ENCODE data around the gene CHID1. TPM values are rescaled to one million over a fixed set of nuclear protein-coding genes. Genes with fewer than 3 reads are reported as not detected.
A peak's percentile ranks its signal among the peaks of the same experiment; 100 is the strongest.

CHID1 gene
- total RNA-seq, 2 experiments from 2014 or later: 73.1 to 81.6 TPM

DNA sequence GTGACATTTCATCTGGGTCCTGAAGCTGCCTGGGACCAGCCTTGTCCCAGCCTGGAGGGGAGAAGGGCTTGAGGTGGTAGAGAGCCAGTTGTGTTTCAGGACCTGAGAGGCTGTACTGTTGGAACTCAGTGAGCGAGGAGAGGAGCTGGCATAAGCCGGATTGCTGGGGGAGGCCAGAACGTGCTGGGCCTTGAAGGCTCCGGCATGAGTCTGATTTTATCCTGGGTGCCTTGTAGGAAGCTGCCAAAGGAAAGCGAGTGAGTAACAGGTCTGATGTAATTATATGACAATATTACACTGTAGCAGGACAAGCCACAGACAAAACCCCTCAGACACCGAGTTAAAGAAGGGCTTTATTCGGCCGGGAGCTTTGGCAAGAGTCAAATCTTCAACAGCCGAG, 32.2 kb upstream of the CHID1 start:
- Mint-ChIP-seq H3K4me3 (peak overlapping the region; percentile 12), H3K36me3 (peaks cover 9% of the 10 kb centered on the region), H3K27me3 (no peaks in the 10 kb centered on the region), H3K27ac (peak overlapping the region; percentile 50), H3K4me1 (peaks cover 38% of the 10 kb centered on the region), H3K9me3 (peaks cover 1% of the 10 kb centered on the region)
- no peak for DNase-seq

DNA sequence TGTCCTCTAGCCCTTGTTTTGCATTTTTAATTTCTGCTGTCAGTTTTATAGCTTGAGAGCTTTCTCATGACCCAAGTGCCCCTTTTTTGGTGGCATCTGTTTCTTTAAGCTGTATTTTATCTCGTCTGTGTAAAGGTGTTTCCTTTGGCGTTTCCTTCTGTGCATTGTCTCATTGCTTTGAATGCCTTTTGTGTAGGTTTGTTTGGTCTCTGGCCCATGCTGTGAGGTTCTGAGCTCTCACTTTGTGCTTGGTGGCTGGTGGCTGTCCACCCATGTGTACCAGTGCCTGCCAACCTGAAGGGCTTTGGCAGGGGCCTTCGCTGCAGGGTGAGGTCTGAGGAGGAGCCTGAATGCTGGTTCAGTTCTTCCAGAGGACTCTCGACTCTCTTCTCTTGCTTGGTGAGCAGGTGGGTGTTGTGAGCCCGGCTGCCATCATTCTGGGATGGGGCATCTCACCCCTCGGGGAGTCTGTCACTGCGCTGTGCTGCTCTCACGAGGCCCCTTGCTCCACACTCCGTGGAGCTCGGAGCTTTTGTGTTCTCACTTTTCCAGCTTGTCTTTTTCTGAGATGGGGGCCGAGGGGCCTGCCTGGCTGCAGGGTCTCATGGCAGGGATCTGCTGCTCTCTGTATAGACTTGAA, 30.0 kb upstream of the CHID1 start:
- no peaks in the 10 kb centered on the region for H3K9me3 Mint-ChIP-seq
- peaks cover 50% of the 10 kb centered on the region for H3K4me1 Mint-ChIP-seq
- H3K4me3 Mint-ChIP-seq: peak overlapping the region; percentile 52

DNA sequence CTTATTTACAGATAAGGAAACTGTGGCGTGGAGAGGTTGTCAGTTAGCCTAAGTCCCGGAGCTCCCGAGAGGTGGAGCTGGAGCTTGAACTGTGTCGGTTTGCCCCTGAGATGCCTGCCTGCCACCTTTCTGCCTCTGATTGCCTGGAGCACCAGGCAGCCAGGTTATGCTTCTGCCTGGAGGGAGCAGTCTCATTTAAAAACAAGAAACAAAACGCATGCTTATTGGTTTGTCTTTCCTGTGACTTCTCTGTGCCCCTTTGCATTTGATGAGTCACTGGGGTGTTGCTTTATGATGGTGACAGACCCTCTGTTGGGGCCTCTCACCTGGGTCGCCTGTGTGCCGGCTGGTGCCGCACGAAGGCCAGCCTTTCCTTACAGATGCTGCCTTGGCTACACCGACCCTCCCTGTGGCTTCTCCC, 27.2 kb upstream of the CHID1 start:
- Mint-ChIP-seq H3K36me3 (peaks cover 2% of the 10 kb centered on the region), H3K4me1 (peaks cover 63% of the 10 kb centered on the region), H3K27me3 (no peaks in the 10 kb centered on the region), H3K4me3 (no peak overlapping the region), H3K9me3 (no peaks in the 10 kb centered on the region), H3K27ac (peak overlapping the region; percentile 54)
- peak; percentile 16 for DNase-seq

More for the DNA sequence above, 30.0 kb upstream of the CHID1 start:
- H3K27me3 Mint-ChIP-seq: no peaks in the 10 kb centered on the region
- DNase-seq: no peak
- peaks cover 4% of the 10 kb centered on the region for H3K36me3 Mint-ChIP-seq
- H3K27ac Mint-ChIP-seq: peak overlapping the region; percentile 71

GRCh38 chr11:936199-936598, 25.6 kb upstream of the CHID1 start:
- Mint-ChIP-seq H3K9me3 (no peaks in the 10 kb centered on the region), H3K4me1 (peaks cover 62% of the 10 kb centered on the region)

GRCh38 chr11:934527-934926, 23.9 kb upstream of the CHID1 start:
- DNase-seq: no peak
- H3K36me3 Mint-ChIP-seq: peaks cover 2% of the 10 kb centered on the region
- H3K4me1 Mint-ChIP-seq: peaks cover 53% of the 10 kb centered on the region
- no peak overlapping the region for H3K27ac Mint-ChIP-seq
- H3K27me3 Mint-ChIP-seq: no peaks in the 10 kb centered on the region
- H3K4me3 Mint-ChIP-seq: no peak overlapping the region
- no peaks in the 10 kb centered on the region for H3K9me3 Mint-ChIP-seq

More at GRCh38 chr11:936199-936598, 25.6 kb upstream of the CHID1 start:
- H3K36me3 Mint-ChIP-seq: peaks cover 2% of the 10 kb centered on the region
- H3K27ac Mint-ChIP-seq: no peak overlapping the region
- DNase-seq: no peak
- no peaks in the 10 kb centered on the region for H3K27me3 Mint-ChIP-seq
- H3K4me3 Mint-ChIP-seq: no peak overlapping the region

DNA sequence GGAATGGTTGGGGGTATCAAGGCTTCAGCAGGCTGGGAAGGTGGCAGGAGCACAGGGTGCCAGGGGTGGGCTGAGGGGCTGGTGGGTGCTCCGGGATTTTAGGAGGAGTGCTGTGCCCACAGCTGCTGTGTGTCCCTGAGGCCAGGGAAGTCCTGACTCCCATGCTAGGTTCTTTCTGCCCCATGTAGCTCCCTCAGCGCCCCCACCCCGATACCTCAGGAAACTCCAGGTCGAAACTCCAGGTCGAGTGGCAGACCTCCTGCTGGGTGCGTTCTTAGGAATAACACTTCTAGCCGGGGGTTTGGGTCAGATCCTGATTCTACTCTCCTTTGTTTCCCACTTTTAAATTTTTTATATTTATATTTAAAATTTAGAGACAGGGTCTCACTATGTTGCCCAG, 23.3 kb upstream of the CHID1 start:
- Mint-ChIP-seq H3K4me1 (peaks cover 52% of the 10 kb centered on the region), H3K27me3 (no peaks in the 10 kb centered on the region), H3K9me3 (no peaks in the 10 kb centered on the region), H3K27ac (no peak overlapping the region), H3K36me3 (peaks cover 2% of the 10 kb centered on the region), H3K4me3 (no peak overlapping the region)
- no peak for DNase-seq

DNA sequence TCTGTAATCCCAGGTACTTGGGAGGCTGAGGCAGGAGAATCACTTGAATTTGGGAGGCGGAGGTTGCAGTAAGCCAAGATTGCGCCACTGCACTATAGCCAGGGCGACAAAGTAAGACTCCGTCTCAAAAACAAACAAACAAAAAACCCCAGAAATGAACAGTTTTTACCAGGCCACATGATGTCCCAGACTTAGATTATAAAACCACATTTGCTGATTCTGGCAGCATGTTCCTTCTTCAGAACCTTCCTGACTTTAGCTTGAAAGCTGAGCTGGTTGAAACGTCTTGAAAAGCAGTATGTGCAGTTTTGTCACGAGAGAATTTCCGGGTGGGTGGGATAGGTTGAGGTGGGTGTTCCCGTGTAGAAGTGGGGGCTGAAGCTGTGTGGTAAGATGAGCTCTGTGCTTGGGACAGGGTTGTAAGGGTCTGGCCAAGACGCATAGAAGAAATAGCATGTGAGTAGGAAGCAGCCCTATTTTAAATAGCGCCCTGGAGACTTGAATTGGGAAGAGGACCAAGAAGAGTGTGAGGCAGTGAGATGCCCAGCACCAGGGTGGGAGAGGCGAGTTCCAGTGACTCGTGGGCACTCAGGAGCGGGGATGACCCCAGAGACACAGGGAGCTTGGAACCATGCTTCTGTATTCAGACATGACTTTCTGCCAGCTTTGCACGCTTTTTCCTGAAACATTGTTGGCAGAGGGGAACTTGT, 22.7 kb upstream of the CHID1 start:
- H3K27ac Mint-ChIP-seq: peak overlapping the region; percentile 9
- no peaks in the 10 kb centered on the region for H3K27me3 Mint-ChIP-seq
- no peak for DNase-seq
- no peaks in the 10 kb centered on the region for H3K9me3 Mint-ChIP-seq
- no peak overlapping the region for H3K4me3 Mint-ChIP-seq
- H3K36me3 Mint-ChIP-seq: peaks cover 2% of the 10 kb centered on the region
- peaks cover 55% of the 10 kb centered on the region for H3K4me1 Mint-ChIP-seq

DNA sequence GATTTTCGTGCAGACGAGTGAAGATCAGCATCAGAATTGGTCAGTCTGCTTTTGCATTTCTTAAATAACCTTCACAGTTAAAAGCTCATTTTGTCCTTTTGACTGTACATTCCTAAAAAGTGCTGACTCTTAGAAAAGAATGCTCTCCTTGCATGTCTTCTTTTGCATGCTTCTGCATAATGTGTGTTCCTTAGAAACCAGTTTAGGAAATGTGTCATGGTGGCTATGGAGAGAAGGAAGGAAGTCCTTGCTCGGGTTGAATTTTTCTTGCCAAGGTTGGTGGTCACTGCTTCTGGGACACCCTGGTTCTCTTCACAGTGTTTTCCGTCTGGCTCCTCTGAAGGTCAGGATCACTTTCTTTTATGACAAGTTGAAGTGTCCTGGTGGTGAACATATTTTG, 21.8 kb upstream of the CHID1 start:
- no peak for DNase-seq
- peaks cover 55% of the 10 kb centered on the region for H3K4me1 Mint-ChIP-seq
- H3K27me3 Mint-ChIP-seq: no peaks in the 10 kb centered on the region
- H3K27ac Mint-ChIP-seq: no peak overlapping the region
- H3K9me3 Mint-ChIP-seq: no peaks in the 10 kb centered on the region
- no peak overlapping the region for H3K4me3 Mint-ChIP-seq
- no peaks in the 10 kb centered on the region for H3K36me3 Mint-ChIP-seq

- Mint-ChIP-seq H3K36me3 (peaks cover 5% of the 10 kb centered on the region), H3K4me1 (peaks cover 57% of the 10 kb centered on the region), H3K9me3 (no peaks in the 10 kb centered on the region), H3K27ac (no peak overlapping the region), H3K4me3 (no peak overlapping the region), H3K27me3 (no peaks in the 10 kb centered on the region)
- DNase-seq: no peak
These were observed 20.8 kb upstream of the CHID1 start for GRCh38 chr11:931385-931784.

DNA sequence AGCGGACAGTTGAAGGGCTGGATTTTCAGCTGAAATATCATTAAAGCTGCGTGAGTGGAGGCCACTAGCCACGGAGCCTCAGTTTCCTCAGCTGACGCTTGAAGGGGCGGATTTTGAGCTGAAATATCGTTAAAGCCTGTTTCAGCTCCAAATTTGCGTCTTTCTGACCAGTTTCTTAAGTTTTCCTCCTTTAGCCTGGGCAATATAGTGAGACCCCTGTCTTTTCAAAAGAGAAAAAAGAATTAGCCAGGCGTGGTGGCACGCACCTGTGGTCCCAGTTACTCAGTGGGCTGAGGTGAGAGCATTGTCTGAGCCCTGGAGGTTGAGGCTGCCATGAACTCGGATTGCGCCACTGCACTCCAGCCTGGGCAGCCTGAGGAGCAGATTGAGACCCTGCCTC, 18.8 kb upstream of the CHID1 start:
- Mint-ChIP-seq H3K9me3 (no peaks in the 10 kb centered on the region), H3K27ac (no peak overlapping the region), H3K4me1 (peaks cover 54% of the 10 kb centered on the region), H3K27me3 (no peaks in the 10 kb centered on the region), H3K36me3 (peaks cover 5% of the 10 kb centered on the region), H3K4me3 (no peak overlapping the region)
- no peak for DNase-seq

- peaks cover 51% of the 10 kb centered on the region for H3K4me1 Mint-ChIP-seq
- H3K4me3 Mint-ChIP-seq: peak overlapping the region; percentile 29
- H3K36me3 Mint-ChIP-seq: peaks cover 5% of the 10 kb centered on the region
These were observed 18.2 kb upstream of the CHID1 start for GRCh38 chr11:928786-929185.

GRCh38 chr11:927871-928270, 17.3 kb upstream of the CHID1 start:
- no peaks in the 10 kb centered on the region for H3K27me3 Mint-ChIP-seq
- DNase-seq: peak; percentile 29
- H3K36me3 Mint-ChIP-seq: peaks cover 5% of the 10 kb centered on the region
- H3K4me3 Mint-ChIP-seq: peak overlapping the region; percentile 85
- peaks cover 41% of the 10 kb centered on the region for H3K4me1 Mint-ChIP-seq
- peak overlapping the region; percentile 16 for H3K27ac Mint-ChIP-seq
- H3K9me3 Mint-ChIP-seq: no peaks in the 10 kb centered on the region

More at GRCh38 chr11:928786-929185, 18.2 kb upstream of the CHID1 start:
- H3K27me3 Mint-ChIP-seq: no peaks in the 10 kb centered on the region
- no peak for DNase-seq
- no peak overlapping the region for H3K27ac Mint-ChIP-seq
- no peaks in the 10 kb centered on the region for H3K9me3 Mint-ChIP-seq

DNA sequence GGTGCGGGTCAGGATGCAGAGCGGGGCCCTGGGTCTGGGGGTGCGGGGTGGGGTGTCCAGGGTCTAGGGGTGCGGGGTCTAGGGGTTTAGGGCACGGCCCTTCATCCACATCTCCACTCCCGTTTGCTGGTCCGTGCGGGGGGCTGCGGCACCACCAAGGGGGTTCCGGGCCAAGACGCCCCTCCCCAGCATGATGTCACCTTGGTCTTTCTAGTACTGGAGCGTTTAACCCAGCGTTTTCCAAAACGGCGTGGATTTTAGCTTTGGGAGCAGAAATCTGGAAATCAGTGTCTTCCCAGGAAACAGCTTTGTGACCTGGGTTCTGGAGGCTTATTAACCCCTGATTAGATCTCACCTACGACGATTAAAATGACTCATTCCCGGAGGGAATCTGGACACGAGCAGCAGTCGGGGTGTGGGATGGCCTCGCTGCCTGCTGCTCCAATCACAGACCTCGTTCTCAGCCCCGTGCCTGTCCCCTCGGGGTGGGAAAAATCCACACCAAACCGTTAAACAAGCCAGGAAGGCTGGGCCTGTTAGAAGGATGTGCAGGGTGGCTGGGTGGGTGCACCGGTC, 15.8 kb upstream of the CHID1 start:
- H3K27ac Mint-ChIP-seq: peak overlapping the region; percentile 78
- H3K36me3 Mint-ChIP-seq: peaks cover 5% of the 10 kb centered on the region
- no peak for DNase-seq
- no peaks in the 10 kb centered on the region for H3K9me3 Mint-ChIP-seq
- peak overlapping the region; percentile 85 for H3K4me3 Mint-ChIP-seq
- H3K4me1 Mint-ChIP-seq: peaks cover 36% of the 10 kb centered on the region
- no peaks in the 10 kb centered on the region for H3K27me3 Mint-ChIP-seq

DNA sequence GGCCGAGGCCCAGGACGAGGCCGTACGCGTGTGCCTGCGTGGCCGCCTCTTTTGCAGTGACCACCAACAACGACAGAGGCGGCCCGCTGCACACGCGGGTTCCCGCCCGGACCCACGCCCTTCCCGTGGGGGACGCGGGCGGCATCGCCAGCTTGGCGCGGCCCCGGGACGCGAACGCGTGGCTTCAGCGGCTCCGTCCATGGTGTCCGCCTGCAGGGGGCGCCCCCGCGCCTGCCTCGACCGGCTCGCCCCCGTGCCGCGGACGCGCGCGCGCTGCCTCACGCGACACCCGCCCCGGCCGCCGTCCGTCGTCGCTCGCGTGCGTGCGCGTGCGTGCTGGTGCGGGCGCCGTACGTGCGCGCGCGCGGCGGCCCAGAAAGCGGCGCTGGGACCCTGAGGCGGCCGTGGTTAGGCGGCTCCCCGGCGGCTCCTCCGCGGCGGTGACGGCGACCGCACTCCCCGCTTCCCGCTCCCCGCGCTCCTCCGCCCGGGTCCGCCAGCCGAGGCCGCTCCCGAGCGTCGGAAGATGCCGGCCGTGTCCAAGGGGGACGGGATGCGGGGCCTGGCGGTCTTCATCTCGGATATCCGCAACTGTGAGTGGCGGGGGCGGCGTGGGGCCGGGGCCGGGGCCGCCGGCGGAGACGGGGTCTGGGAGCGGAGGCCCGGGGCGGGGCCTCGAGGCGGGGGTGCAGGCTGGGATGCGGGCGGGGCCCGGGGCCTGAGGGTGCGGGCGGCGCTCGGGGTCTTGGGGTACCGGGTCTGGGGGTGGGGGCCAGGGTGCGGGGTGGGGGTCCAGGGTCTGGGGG, 15.1 kb upstream of the CHID1 start, which contains the start of gene AP2A2:
TSS of gene AP2A2 (plus strand) at position 375 of the 806 bp plus-strand sequence. CDS start at position 527, 152 bp downstream.
- Mint-ChIP-seq H3K36me3 (peaks cover 5% of the 10 kb centered on the region), H3K27ac (peak within 1 kb of the TSS; percentile 78), H3K4me3 (peak within 1 kb of the TSS; percentile 85), H3K9me3 (no peaks in the 10 kb centered on the region), H3K27me3 (no peaks in the 10 kb centered on the region), H3K4me1 (peaks cover 28% of the 10 kb centered on the region)
- peak; percentile 97 for DNase-seq

DNA sequence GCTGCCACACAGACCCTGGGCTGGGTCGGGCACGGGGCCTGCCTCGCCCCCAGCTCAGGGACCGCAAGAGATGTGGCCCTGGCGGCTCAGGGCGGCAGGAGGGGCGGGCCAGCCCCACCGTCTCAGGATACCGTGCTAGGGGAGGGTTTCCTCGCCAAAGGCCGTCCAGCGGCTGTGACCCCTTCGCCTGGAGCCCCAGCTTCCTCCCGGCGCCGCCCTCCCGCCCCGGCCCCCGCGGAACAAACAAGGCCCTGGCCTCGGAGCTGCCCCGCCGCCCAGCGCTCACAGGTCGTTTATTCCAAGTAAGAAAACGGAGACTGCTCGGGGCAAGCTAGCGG, 14.5 kb upstream of the CHID1 start:
- no peak for DNase-seq
- Mint-ChIP-seq H3K36me3 (peaks cover 5% of the 10 kb centered on the region), H3K27ac (no peak overlapping the region)

More for the DNA sequence above, 14.5 kb upstream of the CHID1 start:
- H3K4me1 Mint-ChIP-seq: peaks cover 26% of the 10 kb centered on the region
- H3K9me3 Mint-ChIP-seq: no peaks in the 10 kb centered on the region
- H3K4me3 Mint-ChIP-seq: no peak overlapping the region
- H3K27me3 Mint-ChIP-seq: no peaks in the 10 kb centered on the region
